GM12878 (cell line): Measurements from ENCODE around the gene CSTPP1.

Experiments used
- ATF2 ChIP-seq: IDR thresholded peaks from 2 replicates; pipeline ENCODE4 v1.6.1; 2012; ENCODE audit warnings: low read length, inconsistent platforms
- BACH1 ChIP-seq: fragments of 450-650 bp; IDR thresholded peaks from 2 replicates; pipeline ENCODE4 v1.6.1; 2017; ENCODE audit warnings: mild to moderate bottlenecking, borderline replicate concordance
- ESRRA ChIP-seq: IDR thresholded peaks from 2 replicates; pipeline ENCODE4 v1.6.1; 2012; ENCODE audit warnings: mild to moderate bottlenecking, low read length, improper control_type of control experiment
- EZH2 ChIP-seq: IDR thresholded peaks from 2 replicates; pipeline ENCODE4 v1.6.1; 2012; ENCODE audit warnings: low read depth, mild to moderate bottlenecking, control low read depth, inconsistent platforms, low read length, borderline replicate concordance; ENCODE audit not compliant: control insufficient read depth
- PBX3 ChIP-seq: IDR thresholded peaks from 2 replicates; pipeline ENCODE4 v1.6.1; 2011; ENCODE audit warnings: mild to moderate bottlenecking, low read depth, low read length, moderate library complexity; ENCODE audit not compliant: insufficient replicate concordance
- POU2F2 ChIP-seq: IDR thresholded peaks from 3 replicates; pipeline ENCODE4 v1.6.1; 2011; ENCODE audit warnings: low read depth, mild to moderate bottlenecking, low read length, borderline replicate concordance
- STAT3 ChIP-seq: IDR thresholded peaks from 2 replicates; pipeline ENCODE4 v1.6.1; 2011; ENCODE audit warnings: low read depth, low read length, improper control_type of control experiment
- TBL1XR1 ChIP-seq: IDR thresholded peaks from 2 replicates; pipeline ENCODE4 v1.6.1; 2012; ENCODE audit warnings: low read depth, low read length, improper control_type of control experiment
- ZNF384 ChIP-seq: IDR thresholded peaks from 2 replicates; pipeline ENCODE4 v1.6.1; 2012; ENCODE audit warnings: low read depth, mild to moderate bottlenecking, low read length, improper control_type of control experiment, borderline replicate concordance
- TF ChIP-seq, protein P1 (sequence below), 3 experiments: IDR thresholded peaks in 2 of 3; conservative IDR thresholded peaks in 1 of 3; 2 replicates each; pipeline ENCODE4 v1.5.1; 2011; ENCODE audit warnings: low read depth in 3 of 3, low read length in 3 of 3, mild to moderate bottlenecking in 3 of 3, control low read depth in 2 of 3, moderate library complexity in 2 of 3, inconsistent platforms in 1 of 3, mixed read lengths in 1 of 3; ENCODE audit not compliant: control insufficient read depth in 2 of 3, insufficient read depth in 1 of 3; ENCODE audit errors: extremely low read depth in 1 of 3
- TF ChIP-seq, protein P2 (sequence below): IDR thresholded peaks from 2 replicates; pipeline ENCODE4 v1.6.1; 2011; ENCODE audit warnings: low read depth, low read length, improper control_type of control experiment, borderline replicate concordance

DNA sequence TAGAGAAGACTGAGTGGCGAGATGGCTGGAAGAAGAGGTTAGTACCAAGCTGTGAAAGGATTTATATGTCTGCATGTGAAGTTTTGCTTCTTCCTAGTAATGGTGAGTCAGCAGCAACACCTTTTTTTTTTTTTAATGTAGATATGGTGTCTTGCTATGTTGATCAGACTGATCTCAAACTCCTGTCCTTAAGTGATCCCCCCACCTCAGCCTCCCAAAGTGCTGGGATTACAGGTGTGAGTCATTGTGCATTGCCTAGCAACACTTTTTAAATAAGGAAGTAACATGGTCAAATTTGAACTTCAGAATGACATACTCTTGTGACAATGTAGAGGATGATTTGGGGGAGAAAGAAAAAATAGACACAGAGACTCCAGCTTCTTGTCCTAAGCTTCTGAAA is 6.5 kb upstream of the CSTPP1 start:
- TF ChIP-seq, protein P1, sequence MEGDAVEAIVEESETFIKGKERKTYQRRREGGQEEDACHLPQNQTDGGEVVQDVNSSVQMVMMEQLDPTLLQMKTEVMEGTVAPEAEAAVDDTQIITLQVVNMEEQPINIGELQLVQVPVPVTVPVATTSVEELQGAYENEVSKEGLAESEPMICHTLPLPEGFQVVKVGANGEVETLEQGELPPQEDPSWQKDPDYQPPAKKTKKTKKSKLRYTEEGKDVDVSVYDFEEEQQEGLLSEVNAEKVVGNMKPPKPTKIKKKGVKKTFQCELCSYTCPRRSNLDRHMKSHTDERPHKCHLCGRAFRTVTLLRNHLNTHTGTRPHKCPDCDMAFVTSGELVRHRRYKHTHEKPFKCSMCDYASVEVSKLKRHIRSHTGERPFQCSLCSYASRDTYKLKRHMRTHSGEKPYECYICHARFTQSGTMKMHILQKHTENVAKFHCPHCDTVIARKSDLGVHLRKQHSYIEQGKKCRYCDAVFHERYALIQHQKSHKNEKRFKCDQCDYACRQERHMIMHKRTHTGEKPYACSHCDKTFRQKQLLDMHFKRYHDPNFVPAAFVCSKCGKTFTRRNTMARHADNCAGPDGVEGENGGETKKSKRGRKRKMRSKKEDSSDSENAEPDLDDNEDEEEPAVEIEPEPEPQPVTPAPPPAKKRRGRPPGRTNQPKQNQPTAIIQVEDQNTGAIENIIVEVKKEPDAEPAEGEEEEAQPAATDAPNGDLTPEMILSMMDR (IDR thresholded peaks at IDR 0.05 in 2 of 3, conservative IDR thresholded peaks at IDR 0.05 in 1 of 3; ENCODE audit: control insufficient read depth in 2 of 3, extremely low read depth in 1 of 3, insufficient read depth in 1 of 3, low read depth in 3 of 3, low read length in 3 of 3), result no peak
- TF ChIP-seq EZH2 (no peak), ATF2 (no peak), PBX3 (no peak), ESRRA (no peak), STAT3 (no peak), TBL1XR1 (no peak), BACH1 (no peak), POU2F2 (no peak), ZNF384 (no peak)
- TF ChIP-seq, protein P2, sequence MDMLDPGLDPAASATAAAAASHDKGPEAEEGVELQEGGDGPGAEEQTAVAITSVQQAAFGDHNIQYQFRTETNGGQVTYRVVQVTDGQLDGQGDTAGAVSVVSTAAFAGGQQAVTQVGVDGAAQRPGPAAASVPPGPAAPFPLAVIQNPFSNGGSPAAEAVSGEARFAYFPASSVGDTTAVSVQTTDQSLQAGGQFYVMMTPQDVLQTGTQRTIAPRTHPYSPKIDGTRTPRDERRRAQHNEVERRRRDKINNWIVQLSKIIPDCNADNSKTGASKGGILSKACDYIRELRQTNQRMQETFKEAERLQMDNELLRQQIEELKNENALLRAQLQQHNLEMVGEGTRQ, result no peak
